GM19240 (cell line): ENCODE data around the gene SYS1.

Source experiments
- DNase-seq: peaks from one replicate; pipeline ENCODE4 v3.0.0; 2011; ENCODE audit warnings: low spot score; ENCODE audit not compliant: insufficient read length

Gene SYS1

GRCh38 chr20:45415822-45416637, 53.1 kb downstream of the SYS1 start, which contains the start of gene PIGT:
Gene PIGT (plus strand): TSS chr20:45416141. CDS start chr20:45416157, 16 bp downstream.
- peak; percentile 79 for DNase-seq

- no peak for DNase-seq
These were observed 54.0 kb downstream of the SYS1 start for GRCh38 chr20:45416917-45417316.
